Effector memory CD8-positive, alpha-beta T cell (primary cell): ENCODE results near the gene H6PD.

Source experiments
- ATAC-seq: fragments of 150-1000 bp; cut with Tn5 transposase; replicated peaks from 2 replicates; pipeline ENCODE4 v1.10.0; 2021; ENCODE audit warnings: mild to moderate bottlenecking, moderate library complexity
- DNase-seq, 3 experiments: peaks; one replicate each; pipeline ENCODE4 v3.0.0; 2021
- H3K27ac Mint-ChIP-seq, 2 donors: one replicate each; pipeline ENCODE4 v1.8.0; 2022; ENCODE audit warnings: mild to moderate bottlenecking in 2 of 2, mixed read lengths in 2 of 2, moderate library complexity in 2 of 2
- H3K27me3 Mint-ChIP-seq, 2 donors: one replicate each; pipeline ENCODE4 v1.8.0; 2022; ENCODE audit warnings: mixed read lengths in 2 of 2
- H3K36me3 Mint-ChIP-seq: one replicate; pipeline ENCODE4 v1.8.0; 2022; ENCODE audit warnings: mild to moderate bottlenecking, moderate library complexity, mixed read lengths; ENCODE audit not compliant: insufficient read depth
- H3K4me1 Mint-ChIP-seq, 2 donors: one replicate each; pipeline ENCODE4 v1.8.0; 2022; ENCODE audit warnings: low read depth in 2 of 2, mixed read lengths in 2 of 2
- H3K4me3 Mint-ChIP-seq, 2 donors: one replicate each; pipeline ENCODE4 v1.8.0; 2022; ENCODE audit warnings: mild to moderate bottlenecking in 2 of 2, mixed read lengths in 2 of 2, moderate library complexity in 2 of 2
- H3K9me3 Mint-ChIP-seq, 2 donors: one replicate each; pipeline ENCODE4 v1.8.0; 2022; ENCODE audit warnings: mixed read lengths in 2 of 2

Gene H6PD

DNA sequence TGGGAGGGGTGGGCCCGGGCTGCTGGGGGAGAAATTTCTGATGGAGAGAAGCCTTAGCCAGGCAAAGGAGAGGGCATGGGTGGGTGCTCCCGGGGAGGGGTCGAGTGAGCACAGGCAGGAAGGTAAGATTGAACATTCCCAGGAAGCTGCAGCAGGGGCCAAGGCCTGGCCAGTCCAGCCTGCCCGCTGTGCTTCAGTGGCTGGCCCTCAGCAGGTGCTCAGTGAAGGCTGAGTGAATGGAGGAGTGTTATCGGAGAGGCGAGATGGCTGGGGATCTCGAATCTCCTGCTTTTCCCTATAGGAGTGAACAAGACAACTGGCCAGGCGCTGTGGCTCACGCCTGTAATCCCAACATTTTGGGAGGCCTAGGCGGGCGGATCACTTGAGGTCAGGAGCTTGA is 79.0 kb downstream of the H6PD start:
- no peak for DNase-seq
- ATAC-seq: no peak
- Mint-ChIP-seq H3K9me3 (no peaks in the 10 kb centered on the region), H3K36me3 (no peaks in the 10 kb centered on the region), H3K4me3 (no peak overlapping the region), H3K4me1 (peaks cover 9 to 14% of the 10 kb centered on the region in 2 donors), H3K27ac (no peak overlapping the region), H3K27me3 (peaks cover 0 to 15% of the 10 kb centered on the region in 2 donors)

DNA sequence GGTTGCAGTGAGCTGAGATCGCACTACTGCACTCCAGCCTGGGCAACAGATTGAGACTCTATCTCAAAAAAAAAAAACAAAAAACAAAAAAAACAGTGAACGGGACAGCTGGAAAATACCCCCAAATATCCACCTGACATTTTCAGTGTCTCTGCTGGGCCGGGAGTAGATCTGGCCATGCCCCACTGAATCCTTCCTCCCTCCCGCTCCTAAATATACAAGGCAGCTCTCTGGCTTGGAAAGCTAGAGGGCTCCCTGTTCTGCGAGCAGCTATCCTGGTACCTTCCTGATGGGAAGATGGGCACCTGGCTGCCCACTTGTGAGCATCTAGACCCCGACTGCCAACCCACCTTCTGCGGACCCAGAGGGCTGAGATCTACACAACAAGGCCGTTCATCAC is 79.5 kb downstream of the H6PD start:
- ATAC-seq: no peak
- Mint-ChIP-seq H3K4me1 (peaks cover 9 to 15% of the 10 kb centered on the region in 2 donors), H3K36me3 (no peaks in the 10 kb centered on the region), H3K9me3 (no peaks in the 10 kb centered on the region), H3K27me3 (peaks cover 0 to 15% of the 10 kb centered on the region in 2 donors), H3K27ac (no peak overlapping the region), H3K4me3 (no peak overlapping the region)
- no peak for DNase-seq

DNA sequence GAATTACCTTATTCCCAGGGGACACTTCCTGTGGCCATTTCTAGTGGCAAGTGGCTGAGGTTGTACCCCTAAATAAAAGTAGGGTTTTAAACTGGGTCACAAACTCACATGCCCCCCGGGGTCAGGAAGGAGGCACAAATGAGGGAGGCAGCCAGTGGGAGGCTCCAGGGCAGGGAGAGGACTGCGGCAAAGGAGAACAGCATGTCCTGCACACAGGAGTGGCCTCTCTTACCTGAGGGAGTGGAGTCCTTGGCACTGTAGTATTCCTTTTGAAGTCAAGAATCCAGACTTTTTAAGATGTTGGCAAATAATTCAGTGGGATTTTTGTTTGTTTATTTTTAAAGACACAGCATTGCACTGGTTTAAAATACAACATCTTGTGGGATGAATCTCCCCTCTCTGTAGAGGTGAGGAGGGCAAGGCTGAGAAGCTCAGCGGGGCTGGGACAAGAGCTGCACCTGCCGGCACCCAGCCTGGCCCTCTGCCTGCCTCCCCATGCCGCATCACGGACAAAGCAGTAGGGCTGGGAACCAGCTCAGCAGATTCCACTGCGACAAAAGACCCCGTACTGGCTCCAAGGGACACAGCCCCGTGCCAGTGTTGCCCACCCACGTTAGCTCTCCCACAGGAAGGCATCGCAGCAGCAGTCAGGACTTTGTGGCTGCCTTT is 80.3 kb downstream of the H6PD start:
- H3K4me1 Mint-ChIP-seq: peaks cover 9 to 15% of the 10 kb centered on the region in 2 donors
- no peaks in the 10 kb centered on the region for H3K36me3 Mint-ChIP-seq
- no peaks in the 10 kb centered on the region for H3K9me3 Mint-ChIP-seq
- peak overlapping the region; percentile 4 to 38 for H3K27ac Mint-ChIP-seq
- ATAC-seq: no peak
- DNase-seq: no peak
- H3K27me3 Mint-ChIP-seq: peaks cover 0 to 15% of the 10 kb centered on the region in 2 donors
- H3K4me3 Mint-ChIP-seq: peak overlapping the region; percentile 14 to 49

DNA sequence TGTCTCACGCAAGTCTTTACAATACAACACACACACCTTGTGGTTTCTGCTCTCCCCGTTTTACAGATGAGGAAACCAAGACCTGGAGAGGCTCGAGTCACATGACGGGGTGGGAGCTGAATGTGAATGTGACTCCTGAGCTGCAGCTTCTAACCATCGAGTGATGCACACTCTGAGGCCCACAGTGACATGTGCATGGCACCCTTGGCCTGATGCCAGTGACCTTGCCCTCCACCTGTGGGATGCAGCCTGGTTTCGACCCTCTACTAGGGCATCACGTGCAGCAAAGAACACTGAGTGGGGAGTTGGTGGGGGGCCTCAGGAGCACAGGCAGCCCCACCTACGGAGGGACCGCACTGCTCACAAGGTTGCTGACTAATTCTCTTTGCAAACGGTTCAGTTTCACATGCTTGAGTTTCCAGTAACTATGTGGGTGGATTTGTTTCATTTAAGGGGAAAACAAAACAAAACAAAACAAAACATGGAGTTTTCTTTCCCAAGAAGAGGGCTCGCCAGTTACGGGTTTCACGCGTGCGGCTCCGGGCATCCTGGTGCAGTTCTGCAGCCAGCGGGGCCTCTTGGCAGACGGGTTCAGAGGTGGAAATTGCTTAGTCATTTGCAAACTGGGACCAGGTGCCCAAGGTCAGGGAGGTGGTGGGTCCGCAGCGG is 81.0 kb downstream of the H6PD start:
- peaks cover 9 to 15% of the 10 kb centered on the region in 2 donors for H3K4me1 Mint-ChIP-seq
- peaks cover 0 to 15% of the 10 kb centered on the region in 2 donors for H3K27me3 Mint-ChIP-seq
- ATAC-seq (no peak), DNase-seq (no peak)
- H3K9me3 Mint-ChIP-seq: no peaks in the 10 kb centered on the region
- H3K4me3 Mint-ChIP-seq: peak overlapping the region; percentile 40 to 49
- H3K27ac Mint-ChIP-seq: peak overlapping the region; percentile 4 to 38
- no peaks in the 10 kb centered on the region for H3K36me3 Mint-ChIP-seq

DNA sequence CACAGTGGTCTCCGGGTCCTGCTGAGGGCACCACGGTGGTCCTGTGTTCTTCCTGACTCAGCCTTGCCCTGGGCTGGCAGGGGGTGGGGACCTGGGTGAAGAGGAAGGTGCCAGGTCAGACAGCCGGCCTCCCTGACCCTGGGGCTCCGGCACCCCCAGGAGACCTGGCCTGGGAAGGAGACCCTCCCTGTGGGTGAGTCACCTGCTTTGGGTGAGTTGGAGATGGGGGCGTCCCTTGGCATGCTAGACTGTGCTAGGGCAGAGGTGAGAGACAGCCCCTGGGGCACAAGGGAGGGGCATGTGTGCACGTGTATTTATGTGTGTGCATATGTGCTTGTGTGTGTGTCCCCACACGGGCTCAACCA is 81.5 kb downstream of the H6PD start:
- Mint-ChIP-seq H3K4me3 (peak overlapping the region in 1 of 2 donors; percentile 40), H3K9me3 (no peaks in the 10 kb centered on the region), H3K36me3 (no peaks in the 10 kb centered on the region), H3K27ac (no peak overlapping the region), H3K4me1 (peaks cover 9 to 15% of the 10 kb centered on the region in 2 donors), H3K27me3 (peaks cover 0 to 15% of the 10 kb centered on the region in 2 donors)
- DNase-seq: no peak
- ATAC-seq: no peak

DNA sequence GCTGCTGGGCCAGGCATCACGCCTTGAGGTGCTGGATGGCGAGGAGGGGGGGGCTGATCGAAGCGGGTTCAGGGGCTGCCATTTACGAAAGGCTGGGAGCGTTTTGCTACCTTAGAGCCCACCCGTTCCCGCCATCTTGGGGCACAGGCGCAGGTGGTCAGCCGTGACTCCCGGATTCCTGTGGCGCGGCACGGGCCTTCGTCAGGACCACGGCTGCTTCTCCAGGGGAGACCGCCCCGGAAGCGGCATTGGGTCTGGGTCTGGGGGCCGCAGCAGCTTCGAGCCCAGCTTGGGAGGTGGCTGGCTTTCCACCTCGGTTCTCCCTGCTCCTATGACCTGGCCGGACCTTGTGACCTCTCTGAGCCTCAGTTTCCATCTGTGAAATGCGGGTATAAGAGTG is 81.9 kb downstream of the H6PD start:
- Mint-ChIP-seq H3K36me3 (no peaks in the 10 kb centered on the region), H3K27ac (no peak overlapping the region), H3K4me3 (no peak overlapping the region), H3K4me1 (peaks cover 9 to 16% of the 10 kb centered on the region in 2 donors), H3K27me3 (peaks cover 0 to 15% of the 10 kb centered on the region in 2 donors), H3K9me3 (no peaks in the 10 kb centered on the region)
- no peak for ATAC-seq
- DNase-seq: no peak

DNA sequence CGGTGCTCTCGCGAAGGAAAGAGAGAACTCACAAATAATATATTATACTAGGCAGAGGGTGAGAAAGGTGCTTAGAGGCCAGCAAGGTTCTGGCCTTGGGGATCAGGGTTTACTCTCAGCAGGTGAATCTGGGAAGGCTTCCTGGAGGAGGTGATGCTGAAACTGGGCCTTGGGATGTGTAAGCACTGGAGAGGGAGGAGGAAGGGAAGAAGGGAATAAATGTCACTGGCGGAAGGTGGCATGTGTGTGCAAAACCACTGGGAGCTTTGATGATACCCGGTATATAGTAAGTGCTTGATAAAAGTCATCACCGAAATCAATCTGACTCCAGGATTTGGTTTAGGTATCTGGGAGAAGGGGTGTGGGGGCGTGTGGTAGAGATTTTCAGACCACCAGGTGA is 82.5 kb downstream of the H6PD start:
- DNase-seq: no peak
- Mint-ChIP-seq H3K4me3 (no peak overlapping the region), H3K27ac (peak overlapping the region in 1 of 2 donors; percentile 44)

DNA sequence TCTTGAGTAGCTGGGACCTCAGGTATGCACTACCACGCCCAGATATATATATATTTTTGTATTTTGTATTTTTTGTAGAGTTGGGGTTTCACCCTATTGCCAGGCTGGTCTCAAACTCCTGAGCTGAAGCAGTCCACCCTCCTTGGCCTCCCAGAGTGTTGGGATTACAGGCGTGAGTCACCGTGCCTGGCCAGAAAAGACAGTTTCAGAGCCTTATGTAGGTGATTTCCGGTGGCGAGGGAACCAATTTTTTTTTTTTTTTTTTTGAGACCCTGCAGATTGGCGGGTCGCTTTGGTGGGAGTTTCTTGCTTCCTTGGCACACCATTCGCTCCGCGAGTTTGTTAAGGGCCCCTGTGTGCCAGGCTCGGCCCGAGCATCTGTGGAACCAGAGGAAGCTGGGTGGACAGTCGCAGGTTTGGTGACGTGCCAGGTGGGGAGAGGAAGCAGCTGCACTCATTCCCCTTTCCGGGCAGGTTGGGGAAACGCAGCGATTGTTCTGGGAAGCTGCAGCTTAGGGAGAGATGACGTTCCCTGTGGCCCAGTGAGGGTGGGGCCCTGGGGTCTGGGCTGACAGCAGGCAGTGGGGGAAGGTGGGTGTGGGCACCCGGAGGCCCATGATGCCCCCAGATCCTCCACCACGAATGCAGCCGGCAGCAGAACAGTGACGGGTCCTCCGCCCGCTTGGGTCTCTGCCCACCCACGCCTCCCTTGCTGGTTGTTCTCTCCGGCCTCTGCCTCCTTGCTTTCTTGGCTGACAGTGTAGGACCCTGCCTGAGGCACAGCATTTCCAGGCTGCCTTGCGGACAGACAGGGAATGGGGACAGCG is 83.2 kb downstream of the H6PD start:
- Mint-ChIP-seq H3K9me3 (no peaks in the 10 kb centered on the region), H3K27me3 (peaks cover 0 to 15% of the 10 kb centered on the region in 2 donors), H3K36me3 (no peaks in the 10 kb centered on the region), H3K27ac (no peak overlapping the region), H3K4me3 (peak overlapping the region in 1 of 2 donors; percentile 21), H3K4me1 (peaks cover 9 to 18% of the 10 kb centered on the region in 2 donors)
- no peak for ATAC-seq
- no peak for DNase-seq

More for the DNA sequence above, 82.5 kb downstream of the H6PD start:
- peaks cover 0 to 15% of the 10 kb centered on the region in 2 donors for H3K27me3 Mint-ChIP-seq
- no peak for ATAC-seq
- no peaks in the 10 kb centered on the region for H3K36me3 Mint-ChIP-seq
- H3K9me3 Mint-ChIP-seq: no peaks in the 10 kb centered on the region
- H3K4me1 Mint-ChIP-seq: peaks cover 9 to 18% of the 10 kb centered on the region in 2 donors

DNA sequence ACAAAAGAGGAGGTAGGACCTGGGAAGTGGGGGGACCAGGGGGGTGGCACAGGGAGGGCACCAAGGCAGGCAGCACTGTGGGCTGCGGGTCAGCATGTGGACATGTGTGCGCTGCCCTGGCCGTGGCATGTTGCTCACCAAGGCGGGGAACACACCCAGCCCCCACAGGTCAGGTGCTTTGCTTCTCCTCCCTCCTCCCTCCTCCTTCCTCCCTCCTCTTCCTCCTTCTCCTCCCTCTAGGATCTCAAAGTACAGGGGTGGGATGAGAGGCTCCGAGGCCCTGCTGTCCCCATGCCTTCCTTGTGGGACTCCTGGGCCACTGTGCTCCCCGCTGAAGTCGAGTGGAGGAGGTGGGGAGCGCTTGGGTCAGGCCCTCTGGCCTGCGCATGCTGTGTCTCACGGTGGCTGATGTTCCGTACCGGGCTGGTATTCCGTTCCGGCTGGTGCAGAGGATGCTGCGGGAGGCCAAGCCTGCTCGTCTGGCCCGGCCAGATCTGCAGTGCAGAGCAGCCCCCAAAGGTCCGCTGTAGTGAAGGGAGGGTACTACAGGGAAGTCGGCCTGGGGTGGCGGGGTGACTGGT is 84.7 kb downstream of the H6PD start:
- peaks cover 9 to 18% of the 10 kb centered on the region in 2 donors for H3K4me1 Mint-ChIP-seq
- H3K36me3 Mint-ChIP-seq: no peaks in the 10 kb centered on the region
- no peak overlapping the region for H3K27ac Mint-ChIP-seq
- ATAC-seq (no peak), DNase-seq (no peak)
- no peaks in the 10 kb centered on the region for H3K9me3 Mint-ChIP-seq
- H3K27me3 Mint-ChIP-seq: peaks cover 0 to 15% of the 10 kb centered on the region in 2 donors
- H3K4me3 Mint-ChIP-seq: no peak overlapping the region

DNA sequence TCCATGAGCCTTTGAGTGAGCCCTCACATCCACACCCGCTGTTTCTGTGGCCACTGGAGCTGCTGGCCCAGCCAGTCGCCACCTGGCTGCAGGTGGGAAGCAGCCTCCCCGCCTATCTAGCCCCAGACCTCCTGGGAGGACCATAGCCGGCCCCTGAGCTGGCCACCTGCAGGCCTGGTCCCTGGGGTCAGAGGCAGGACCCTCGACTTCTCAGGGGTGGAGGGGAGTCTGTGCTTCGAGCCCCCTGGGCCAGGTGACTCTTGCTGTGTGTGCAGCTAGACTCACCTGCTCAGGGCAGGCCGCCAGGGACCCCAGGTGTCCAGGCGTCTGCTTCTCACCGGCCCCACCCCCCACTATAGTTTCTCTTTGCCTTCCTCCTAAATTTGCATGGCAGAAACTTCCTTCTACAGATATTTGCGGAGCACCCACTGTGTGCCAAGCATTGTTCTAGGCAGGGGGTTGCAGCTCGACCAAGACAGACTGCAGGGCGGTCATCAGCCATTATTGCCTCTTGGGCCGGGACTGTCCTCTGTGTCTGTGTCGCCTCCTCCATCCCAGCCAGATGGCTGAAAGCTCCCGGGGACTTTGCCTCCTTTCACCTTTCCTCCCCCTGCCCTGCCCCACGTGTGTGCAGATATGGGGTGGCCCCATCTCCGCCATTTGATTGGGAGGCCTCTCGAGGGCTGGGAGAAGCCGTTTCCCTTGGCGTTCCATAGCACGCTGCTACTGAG is 85.4 kb downstream of the H6PD start:
- ATAC-seq (no peak), DNase-seq (no peak)
- no peaks in the 10 kb centered on the region for H3K9me3 Mint-ChIP-seq
- no peak overlapping the region for H3K4me3 Mint-ChIP-seq
- no peaks in the 10 kb centered on the region for H3K36me3 Mint-ChIP-seq
- H3K27ac Mint-ChIP-seq: no peak overlapping the region
- peaks cover 0 to 13% of the 10 kb centered on the region in 2 donors for H3K27me3 Mint-ChIP-seq
- H3K4me1 Mint-ChIP-seq: peaks cover 9 to 16% of the 10 kb centered on the region in 2 donors
